Hypothalamus (tissue), 51 donors: Measurements from ENCODE around the gene PLS1.
A peak's percentile ranks its signal among the peaks of the same experiment; 100 is the strongest.
"Not testable (repeated sequence)": the region's sequence is repeated elsewhere in the genome, so short reads cannot be mapped to it uniquely, and the experiment has no call there.

Experiments
- DNase-seq, 51 donors: peaks; one replicate each; lab custom pipeline; 2025; lab: John Stamatoyannopoulos, UW

PLS1 gene, protein sequence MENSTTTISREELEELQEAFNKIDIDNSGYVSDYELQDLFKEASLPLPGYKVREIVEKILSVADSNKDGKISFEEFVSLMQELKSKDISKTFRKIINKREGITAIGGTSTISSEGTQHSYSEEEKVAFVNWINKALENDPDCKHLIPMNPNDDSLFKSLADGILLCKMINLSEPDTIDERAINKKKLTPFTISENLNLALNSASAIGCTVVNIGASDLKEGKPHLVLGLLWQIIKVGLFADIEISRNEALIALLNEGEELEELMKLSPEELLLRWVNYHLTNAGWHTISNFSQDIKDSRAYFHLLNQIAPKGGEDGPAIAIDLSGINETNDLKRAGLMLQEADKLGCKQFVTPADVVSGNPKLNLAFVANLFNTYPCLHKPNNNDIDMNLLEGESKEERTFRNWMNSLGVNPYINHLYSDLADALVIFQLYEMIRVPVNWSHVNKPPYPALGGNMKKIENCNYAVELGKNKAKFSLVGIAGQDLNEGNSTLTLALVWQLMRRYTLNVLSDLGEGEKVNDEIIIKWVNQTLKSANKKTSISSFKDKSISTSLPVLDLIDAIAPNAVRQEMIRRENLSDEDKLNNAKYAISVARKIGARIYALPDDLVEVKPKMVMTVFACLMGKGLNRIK

DNA sequence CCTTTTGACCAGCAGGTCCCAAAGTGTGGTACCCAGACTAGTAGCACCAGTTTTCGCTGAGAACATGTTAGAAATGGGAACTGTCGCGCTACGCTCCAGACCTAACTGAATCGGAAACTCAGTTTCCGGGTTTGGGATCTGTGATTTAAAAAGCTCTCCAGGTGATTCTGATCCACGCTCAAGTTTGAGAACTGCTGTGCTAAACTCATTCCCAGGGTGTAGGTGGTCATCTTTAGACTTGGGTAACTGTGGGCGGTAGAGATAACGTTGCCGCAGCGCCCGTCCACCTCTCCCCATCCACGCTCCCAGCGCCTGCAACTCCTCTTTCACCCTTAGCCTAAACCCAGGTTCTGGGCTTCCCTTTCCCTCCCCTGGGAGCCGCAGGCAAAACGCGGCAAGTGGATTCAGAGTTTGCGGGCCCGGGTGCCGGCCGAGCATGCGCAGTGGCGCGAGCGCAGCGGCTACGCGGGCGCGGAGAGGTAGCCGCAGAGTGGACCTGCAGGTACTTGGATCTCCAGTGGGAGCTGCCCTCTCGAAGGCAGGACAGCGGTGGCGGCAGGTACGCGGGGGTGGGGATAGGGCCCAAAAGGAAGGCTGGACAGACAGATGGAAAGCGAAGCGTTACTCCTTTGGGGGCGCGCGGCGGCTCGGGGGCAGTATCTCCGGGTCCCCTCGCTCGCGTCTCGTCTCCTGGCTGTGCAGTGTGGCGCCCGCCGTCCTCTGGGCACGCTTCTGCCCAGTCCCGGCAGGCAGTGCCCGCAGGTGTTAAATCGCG, at the start of gene PLS1:
TSS of gene PLS1 (plus strand) at position 443 of the 775 bp plus-strand sequence. CDS start 67,845 bp downstream, outside the sequence.
- DNase-seq, result peak; percentile 15 to 90 (median 68)

DNA sequence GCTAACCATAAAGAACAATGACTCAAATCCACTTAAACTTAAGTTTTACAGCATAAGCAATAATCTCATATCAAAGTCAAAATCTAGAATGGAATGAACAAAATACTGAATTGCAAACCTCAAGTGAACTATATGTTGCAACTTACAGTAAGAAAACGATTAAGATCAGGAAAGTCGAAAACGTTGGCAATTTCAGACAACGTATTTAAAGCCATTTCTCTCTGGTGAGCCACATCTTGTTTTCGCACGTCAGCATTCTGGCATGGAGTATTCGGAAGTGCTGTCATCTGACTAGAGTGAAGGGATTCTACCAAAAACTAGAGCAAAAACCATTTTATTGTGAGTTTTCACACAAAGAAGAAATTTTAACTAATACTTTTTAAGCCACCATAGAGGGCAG, 46.2 kb upstream of the PLS1 start:
- no peak for DNase-seq

DNA sequence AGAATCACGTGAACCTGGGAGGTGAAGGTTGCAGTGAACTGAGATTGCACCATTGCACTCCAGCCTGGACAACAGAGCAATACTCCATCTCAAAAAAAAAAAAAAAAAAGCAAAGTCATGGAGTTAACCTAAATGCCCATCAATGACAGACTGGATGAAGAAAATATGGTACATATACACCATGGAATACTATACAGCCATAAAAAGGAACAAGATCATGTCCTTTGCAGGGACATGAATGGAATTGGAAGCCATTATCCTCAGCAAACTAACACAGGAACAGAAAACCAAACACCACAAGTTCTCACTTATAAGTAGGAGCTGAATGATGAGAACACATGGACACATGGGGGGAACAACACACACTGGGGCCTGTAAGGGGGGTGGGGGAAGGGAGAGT, 43.6 kb upstream of the PLS1 start:
- not testable (repeated sequence) for DNase-seq

DNA sequence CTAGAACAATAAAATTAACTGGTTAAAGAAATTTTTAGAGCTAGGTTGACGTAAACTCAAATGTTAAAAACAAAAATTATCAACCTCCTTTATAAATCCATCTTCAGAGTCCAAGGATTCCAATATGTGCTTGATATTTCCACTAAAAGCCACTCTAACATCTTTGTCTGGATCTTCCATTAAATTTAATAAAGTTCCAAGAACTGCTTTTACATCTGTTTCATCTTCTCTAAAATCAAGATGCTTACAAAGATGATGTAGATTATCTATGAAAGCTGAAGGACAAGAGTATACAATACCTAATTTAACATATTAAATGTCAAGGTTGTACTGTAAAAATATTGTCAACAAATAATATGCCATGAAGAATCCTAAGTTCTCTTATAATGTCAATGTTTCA, 42.5 kb upstream of the PLS1 start:
- DNase-seq, result no peak

DNA sequence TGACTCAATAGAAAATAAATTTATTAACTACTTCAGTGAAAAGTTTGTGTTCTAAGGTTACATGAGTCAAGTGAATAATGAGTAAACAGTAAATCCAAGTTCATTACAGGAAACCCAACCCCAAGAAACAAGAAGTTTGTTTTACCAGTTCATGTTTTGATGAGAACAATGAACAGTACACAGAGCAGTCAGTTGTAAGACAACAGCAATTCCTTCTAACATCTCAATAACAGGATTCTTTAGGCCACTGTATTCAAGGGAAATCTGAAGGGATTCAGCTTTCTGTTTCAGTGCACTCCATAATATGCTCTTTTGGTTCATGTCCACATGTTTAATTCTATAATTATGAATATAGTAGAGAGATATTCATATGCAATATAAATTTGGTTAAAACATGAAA, 36.1 kb upstream of the PLS1 start:
- DNase-seq, result no peak

DNA sequence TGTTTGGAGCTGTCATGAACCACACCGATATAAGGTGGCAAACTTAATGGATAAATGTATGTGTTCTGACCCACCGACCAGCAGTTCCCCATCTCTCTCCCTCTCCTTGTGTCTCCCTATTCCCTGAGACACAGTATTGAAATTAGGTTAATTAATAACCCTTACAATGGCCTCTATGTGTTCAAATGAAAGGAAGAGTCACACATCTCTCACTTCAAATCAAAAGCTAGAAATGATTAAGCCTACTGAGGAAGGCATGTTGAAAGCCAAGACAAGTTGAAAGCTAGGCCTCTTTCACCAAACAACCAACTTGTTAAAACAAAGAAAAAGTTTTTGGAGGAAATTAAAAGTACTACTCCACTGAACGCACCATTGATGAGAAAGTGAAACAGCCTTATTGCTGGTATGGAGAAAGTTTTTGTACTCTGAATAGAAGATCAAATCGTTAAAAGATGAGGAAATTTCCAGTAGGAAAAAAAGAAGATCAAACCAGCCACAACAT, 32.6 kb upstream of the PLS1 start:
- no peak for DNase-seq

DNA sequence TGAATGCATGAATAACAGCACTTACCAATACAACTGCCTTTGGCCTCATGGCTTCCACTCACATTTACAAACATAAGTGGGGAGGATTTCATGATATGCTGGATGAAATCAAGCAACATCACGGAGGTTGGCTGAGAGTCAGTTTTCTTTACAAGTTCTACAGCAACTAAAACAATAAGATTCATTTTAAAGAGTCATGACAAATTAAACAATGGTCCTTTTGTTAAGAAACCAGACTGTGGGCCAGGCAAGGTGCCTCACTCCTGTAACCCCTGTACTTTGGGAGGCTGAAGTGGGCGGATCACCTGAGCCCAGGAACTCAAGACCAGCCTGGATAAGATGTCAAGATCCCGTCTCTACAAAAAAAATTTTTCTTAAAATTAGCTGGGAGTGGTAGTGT, 30.1 kb upstream of the PLS1 start:
- no peak for DNase-seq

DNA sequence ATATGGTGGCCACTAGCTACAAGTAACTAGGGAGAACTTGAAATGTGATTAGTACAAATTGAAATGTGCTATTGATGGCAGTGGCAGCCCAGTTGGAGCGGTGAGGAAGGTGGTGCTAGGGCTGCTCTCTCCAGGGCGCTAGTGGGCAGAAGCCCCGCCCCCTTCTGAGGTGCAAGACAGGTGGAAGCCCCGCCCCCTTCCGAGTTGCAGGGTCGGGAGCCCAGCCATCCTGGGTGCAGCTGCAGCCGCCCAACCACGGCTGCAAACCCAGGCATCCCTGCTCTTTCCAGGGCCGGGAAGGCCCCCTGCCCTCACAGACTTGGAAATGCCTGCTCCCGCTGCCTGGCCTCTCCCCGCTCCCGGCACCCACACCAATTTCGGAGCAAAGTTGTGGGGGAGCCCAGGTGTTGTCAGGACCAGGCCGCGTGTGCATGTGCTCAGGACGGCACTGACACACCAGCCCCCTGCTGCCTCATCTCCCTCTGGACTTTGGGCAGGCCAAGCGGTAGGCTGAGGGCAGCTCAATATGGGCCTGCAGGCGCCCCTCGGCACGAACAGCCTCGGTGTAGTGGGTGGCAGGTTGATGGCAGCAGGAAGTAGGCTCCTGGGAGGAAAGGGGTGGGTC, 27.7 kb upstream of the PLS1 start:
- DNase-seq, result no peak

DNA sequence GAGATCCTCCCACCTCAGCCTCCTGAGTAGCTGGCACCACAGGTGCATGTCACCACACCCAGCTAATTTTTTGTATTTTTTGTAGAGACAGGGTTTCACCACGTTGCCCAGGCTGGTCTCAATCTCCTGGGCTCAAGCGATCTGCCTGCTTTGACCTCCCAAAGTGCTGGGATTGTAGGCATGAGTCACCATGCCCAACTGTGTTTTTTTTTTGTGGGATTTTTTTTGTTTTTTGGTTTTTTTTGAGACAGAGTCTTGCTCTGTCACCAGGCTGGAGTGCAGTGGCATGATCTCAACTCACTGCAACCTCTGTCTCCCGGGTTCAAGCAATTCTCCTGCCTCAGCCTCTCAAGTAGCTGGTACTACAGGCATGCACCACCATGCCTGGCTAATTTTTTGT, 26.8 kb upstream of the PLS1 start:
- DNase-seq, result not testable (repeated sequence)

DNA sequence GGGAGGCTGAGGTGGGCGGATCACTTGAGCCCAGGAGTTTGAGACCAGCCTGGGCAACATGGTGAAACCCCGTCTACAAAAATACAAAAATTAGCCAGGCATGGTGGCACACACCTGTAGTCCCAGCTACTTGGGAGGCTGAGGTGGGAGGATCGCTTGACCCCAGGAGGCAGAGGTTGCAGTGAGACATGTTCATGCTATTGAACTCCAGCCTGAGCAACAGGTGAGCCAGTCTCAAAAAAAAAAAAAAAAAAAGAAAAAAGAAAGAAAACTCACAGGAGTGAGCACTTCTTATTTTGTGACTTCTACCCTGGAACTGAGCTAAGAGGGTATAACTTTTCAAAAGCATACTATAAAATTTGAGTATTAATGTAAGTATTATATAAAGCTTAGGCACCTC, 22.0 kb upstream of the PLS1 start:
- not testable (repeated sequence) for DNase-seq

DNA sequence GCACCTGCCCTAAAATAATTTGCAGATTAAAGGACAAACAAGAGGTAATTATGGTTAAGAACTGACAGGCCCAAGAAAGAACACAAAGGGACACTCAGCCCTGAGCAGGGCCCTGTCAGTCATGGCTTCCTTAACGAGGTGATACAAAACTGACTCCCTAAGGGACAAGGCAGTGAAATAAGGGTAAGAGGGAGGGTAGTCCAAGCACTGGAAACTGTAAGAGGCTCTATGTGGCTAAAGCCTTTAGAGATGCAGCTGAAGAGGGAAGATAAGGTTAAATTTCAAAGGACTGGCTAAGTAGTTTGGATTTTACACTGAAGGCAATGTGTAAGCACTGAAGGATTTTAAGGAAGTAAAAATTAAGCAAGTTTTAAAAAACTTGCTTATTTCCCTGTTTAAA, 21.5 kb upstream of the PLS1 start:
- DNase-seq, result peak in 1 of 51 donors; percentile 1

DNA sequence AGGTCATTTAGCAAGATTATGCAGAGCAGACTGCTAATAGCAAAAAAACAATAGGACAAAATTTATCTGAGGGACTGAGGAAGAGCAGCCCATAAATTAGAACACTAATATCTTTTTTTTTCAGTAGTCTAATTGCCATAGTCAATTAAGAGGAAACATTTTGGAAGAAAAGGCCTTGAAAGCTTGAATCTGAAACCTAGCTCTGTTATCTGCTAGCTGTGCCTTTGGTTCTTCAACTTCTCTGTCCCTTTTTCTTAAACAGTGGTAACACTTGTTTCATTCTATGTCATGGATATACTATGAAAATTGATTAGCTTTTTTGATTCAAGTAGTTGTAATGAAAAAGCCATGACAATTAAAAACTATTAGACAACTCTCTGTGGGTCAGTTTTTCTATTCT, 19.4 kb upstream of the PLS1 start:
- DNase-seq, result no peak

DNA sequence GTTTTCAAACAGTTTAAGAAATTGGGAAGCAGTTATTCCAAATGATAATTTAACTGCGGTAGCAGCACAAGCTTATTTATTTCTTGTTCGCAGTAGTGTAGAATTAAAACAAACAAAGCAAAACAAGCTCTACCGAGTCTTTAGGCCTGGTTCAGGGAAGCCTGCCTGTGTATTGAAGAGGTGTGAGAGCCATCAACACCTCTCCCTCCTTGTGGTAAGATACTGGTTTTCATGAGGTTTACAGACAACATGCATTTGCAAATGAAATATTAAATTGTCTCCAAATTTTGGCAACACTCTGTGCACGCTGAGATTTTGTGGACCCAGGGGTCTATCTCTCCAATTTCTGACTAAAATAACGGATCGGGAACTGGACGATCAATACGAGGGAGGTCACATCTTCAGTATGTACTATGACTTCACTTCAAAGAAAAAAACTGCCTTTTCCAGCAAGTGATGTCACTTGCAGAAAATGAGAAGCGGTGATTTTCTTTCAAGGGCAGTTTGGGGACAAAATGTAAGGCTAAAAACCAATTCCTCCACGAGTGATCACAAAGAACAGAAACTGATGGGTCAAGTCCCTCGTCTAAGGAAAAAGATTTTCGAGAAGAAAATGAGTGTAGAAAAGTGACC, 18.4 kb upstream of the PLS1 start:
- DNase-seq, result peak in 1 of 51 donors; percentile 21

DNA sequence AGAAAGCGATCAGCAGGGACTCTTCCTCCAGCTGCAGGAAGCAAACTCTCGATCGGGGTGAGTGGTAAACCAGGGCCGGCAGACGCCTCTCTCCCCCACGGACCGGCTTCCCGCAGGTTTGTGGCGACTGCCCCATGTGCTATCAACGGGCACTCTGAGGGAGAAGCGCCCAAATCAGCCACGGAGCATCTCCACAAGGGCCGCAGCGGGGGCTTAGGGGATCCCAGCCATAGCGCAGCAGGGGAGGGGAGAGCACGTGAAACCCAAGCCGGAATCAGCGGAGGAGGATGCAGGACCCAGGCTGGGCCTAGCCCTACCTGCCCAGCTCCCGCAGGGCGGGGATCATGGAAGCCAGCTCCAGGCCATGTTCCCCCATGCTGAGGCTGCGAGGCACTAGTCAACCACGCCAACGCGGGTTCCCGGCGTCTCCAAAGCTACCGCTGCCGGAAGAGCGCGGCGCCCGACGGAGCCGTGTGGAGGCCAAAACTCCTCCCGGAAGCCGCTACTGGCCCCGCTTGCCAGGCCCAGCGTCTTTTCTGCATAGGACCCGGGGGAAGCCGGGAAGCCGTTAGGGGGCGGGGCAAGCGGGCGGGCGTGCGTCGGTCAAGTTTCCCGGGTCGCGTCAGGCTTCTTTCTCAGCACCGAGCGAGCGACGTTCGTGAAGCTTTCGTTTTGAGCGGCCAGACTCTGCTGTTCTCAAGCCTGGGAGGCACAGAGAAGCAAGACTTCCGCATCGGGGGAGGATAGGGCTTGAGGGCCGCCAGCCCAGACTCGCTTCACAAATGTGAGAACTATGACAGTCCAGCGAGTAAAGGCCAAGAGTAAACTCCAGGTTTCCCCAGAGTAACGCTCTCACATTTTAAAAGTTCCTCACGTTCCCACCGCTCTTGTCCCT, 17.6 kb upstream of the PLS1 start, which contains the start of gene ATR:
TSS of gene ATR (minus strand) at position 405 of the 895 bp plus-strand sequence. CDS start at position 376, 29 bp downstream.
- DNase-seq, result peak; percentile 50 to 96 (median 90)

DNA sequence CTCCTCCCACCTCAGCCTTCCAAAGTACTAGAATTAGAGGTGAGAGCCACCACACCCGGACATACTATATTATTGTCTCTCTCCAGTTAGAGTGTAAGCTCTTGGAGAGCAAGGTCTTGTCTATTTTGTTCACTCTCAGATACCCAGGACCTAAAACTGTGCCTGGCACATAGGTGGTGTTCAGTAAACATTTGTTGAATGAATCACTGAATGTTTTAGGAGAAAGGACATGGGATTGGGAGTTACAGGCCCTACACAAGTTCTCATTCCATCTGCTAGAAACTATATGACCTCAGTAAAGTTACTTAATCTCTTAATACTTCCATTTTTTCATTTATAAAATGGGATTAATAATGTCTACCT, 16.2 kb upstream of the PLS1 start:
- no peak for DNase-seq

DNA sequence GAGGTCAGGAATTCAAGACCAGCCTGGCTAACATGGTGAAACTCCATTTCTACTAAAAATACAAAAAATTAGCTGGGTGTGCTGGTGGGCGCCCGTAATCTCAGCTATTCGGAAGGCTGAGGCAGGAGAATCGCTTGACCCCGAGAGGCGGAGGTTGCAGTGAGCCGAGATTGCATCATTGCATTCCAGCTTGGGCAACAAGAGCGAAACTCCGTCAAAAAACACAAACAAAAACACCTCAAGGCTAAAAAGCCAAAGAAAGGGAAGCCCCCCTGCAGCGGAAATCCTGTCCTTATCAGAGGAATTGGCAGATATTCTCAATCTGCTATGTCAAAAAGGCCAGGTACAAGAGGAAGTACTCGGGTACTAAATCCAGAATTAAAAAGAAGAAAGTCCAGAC, 15.1 kb upstream of the PLS1 start:
- not testable (repeated sequence) for DNase-seq

DNA sequence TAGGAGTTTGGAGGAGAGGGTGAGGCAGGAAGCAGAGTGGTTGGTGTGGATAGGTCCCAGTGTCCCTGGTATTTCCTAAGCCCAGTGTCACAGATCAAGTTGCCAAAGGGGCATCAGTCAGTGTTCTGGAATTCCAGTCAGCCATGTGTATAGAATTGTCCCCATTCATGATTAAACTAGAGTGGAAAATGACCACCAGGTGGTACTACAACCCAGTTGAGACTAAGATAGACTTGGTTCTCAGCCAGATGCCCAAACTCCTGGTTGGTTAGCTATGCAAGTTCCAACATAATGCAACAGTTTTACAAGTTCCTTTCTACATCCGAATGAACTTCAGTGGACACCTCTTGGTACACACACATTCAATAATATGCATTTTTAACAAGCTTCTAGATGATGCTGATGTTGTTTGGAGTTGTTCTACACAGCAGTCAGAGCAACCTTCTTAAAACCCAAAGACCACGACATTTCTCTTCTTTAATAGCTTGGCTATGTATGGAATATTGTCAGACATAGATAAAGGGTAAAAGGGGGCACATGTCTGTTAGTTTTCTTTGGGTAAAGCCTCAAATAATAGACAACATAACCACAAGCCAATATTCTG, 9.3 kb upstream of the PLS1 start:
- peak in 10 of 51 donors; percentile 0 to 35 (median 2) for DNase-seq

DNA sequence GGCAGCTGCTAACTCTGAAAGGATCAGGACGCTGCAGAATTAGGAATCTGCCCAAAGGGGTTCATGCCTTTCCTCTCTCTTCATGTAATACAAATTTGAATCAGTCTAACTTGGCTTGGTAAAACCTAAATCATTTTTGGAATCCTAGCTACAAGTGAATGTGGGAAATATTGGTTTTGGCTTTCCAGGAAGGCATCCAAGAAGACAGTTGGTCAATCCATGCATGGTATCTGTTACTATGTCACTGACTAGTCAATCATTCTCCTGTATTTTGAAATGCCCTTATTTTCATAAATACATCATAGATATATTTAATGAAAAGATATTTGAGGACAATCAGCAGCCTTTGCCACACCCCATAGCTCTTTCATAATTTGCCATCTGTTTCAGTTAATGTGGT, 7.5 kb upstream of the PLS1 start:
- no peak for DNase-seq

DNA sequence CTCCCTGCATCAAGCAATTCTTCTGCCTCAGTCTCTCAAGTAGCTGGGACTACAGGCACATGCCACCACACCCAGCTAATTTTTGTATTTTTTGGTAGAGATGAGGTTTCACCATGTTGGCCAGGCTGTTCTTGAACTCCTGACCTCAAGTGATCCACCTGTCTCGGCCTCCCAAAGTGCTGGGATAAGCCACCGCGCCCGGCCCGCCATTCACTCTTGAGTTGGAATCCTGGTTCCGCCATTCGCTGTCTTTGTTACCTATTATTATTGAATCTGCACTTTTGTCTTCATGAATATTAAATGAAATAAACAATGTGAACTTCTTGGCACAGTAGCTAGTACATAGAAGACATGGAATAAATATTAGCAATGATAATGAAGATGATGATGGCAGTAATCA, 3.9 kb upstream of the PLS1 start:
- not testable (repeated sequence) for DNase-seq
